Thyroid gland (tissue), 4 donors: ENCODE measurements around the gene CETN3. TPM values are rescaled to one million over a fixed set of nuclear protein-coding genes. Genes with fewer than 3 reads are reported as not detected.

Experiments
- DNase-seq, 2 donors: peaks; one replicate each; pipeline ENCODE4 v3.0.0-alpha.2; 2019
- H3K27ac ChIP-seq, 3 donors: fragments of 200-600 bp; sonication (generic); 1 replicate in 2 of 3; 2 replicates in 1 of 3; pipeline ENCODE4 v1.5.1; 2016 to 2019; ENCODE audit warnings: mild to moderate bottlenecking in 1 of 3, moderate library complexity in 1 of 3
- H3K27me3 ChIP-seq: fragments of 200-600 bp; sonication (generic); one replicate; pipeline ENCODE4 v1.5.1; 2019
- H3K36me3 ChIP-seq, 2 donors: fragments of 200-600 bp; sonication (generic); one replicate each; pipeline ENCODE4 v1.5.1; 2016 to 2019
- H3K4me1 ChIP-seq, 2 donors: fragments of 200-600 bp; sonication (generic); one replicate each; pipeline ENCODE4 v1.5.1; 2017 to 2019
- H3K4me3 ChIP-seq, 3 donors: fragments of 200-600 bp; sonication (generic); replicated peaks in 1 of 3; 1 replicate in 2 of 3; 2 replicates in 1 of 3; pipeline ENCODE4 v1.5.1; 2016; ENCODE audit warnings: mild to moderate bottlenecking in 1 of 3
- H3K9me3 ChIP-seq: fragments of 200-600 bp; sonication (generic); one replicate; pipeline ENCODE4 v1.5.1; 2017
- POLR2A ChIP-seq, 2 donors: fragments of 450-650 bp; IDR thresholded peaks; one replicate each; pipeline ENCODE4 v1.6.1; 2017; ENCODE audit warnings: antibody characterized with exemption in 2 of 2, mild to moderate bottlenecking in 2 of 2, moderate library complexity in 1 of 2
- WGBS, 2 donors: methylation state at CpG; one replicate each; pipeline ENCODE4 v1.1.5; 2017; 5-methylcytosine and 5-hydroxymethylcytosine counted together
- intact Hi-C: fragments of 100-400 bp; cut with DNase I; formaldehyde crosslinking; loops from one replicate; pipeline ENCODE4 v1.15.1; 2023
- total RNA-seq, 4 donors: library from RNA; depleted of rRNA; stranded (reverse); fragments of >200 nt; gene quantifications; one replicate each; pipeline ENCODE4 v1.2.3, GENCODE V29; 2016
- TF ChIP-seq, protein P1 (sequence below), 6 experiments: fragments of 200-600 bp in 3 of 6; fragments of 450-650 bp in 3 of 6; sonication (generic) in 3 of 6; IDR thresholded peaks; one replicate each; pipeline ENCODE4 v1.5.1; 2016 to 2019; ENCODE audit warnings: antibody characterized with exemption in 6 of 6, mild to moderate bottlenecking in 2 of 6, inconsistent platforms in 1 of 6, moderate library complexity in 1 of 6

CETN3 gene
- total RNA-seq, 4 donors from 2014 or later, result 8.4 to 17.3 (median 13.4) TPM

DNA sequence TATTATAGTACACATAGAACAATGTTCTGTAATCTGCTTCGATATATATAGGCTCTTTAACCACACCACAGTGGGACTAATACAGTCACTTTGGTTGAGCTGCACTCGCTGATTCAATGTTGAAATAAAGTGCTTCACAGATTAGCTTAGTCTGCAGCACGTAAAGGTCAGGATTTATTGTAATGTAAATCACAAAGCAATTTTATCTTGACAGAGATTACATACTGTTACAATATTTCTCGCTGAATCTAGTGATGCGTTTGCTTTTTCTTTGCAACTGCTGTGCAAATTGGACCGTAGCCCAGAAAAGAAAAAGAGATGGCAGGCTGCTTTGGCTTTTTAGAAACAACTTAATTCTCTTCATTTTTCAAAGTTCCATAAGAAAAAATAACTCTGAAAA, 52.9 kb downstream of the CETN3 start:
- Histone ChIP-seq H3K9me3 (no peaks in the 10 kb centered on the region), H3K27me3 (no peaks in the 10 kb centered on the region), H3K27ac (no peak overlapping the region), H3K4me3 (no peak overlapping the region), H3K36me3 (no peaks in the 10 kb centered on the region), H3K4me1 (peaks cover 0 to 4% of the 10 kb centered on the region in 2 donors)
- intact Hi-C loops, result no loop called here
- DNase-seq, result no peak
- TF ChIP-seq, protein P1, sequence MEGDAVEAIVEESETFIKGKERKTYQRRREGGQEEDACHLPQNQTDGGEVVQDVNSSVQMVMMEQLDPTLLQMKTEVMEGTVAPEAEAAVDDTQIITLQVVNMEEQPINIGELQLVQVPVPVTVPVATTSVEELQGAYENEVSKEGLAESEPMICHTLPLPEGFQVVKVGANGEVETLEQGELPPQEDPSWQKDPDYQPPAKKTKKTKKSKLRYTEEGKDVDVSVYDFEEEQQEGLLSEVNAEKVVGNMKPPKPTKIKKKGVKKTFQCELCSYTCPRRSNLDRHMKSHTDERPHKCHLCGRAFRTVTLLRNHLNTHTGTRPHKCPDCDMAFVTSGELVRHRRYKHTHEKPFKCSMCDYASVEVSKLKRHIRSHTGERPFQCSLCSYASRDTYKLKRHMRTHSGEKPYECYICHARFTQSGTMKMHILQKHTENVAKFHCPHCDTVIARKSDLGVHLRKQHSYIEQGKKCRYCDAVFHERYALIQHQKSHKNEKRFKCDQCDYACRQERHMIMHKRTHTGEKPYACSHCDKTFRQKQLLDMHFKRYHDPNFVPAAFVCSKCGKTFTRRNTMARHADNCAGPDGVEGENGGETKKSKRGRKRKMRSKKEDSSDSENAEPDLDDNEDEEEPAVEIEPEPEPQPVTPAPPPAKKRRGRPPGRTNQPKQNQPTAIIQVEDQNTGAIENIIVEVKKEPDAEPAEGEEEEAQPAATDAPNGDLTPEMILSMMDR (IDR thresholded peaks at IDR 0.05), result no peak
- no peak for TF ChIP-seq POLR2A (IDR thresholded peaks at IDR 0.05)
- 46 to 52% methylated on average over 6 of the region's 6 CpGs for WGBS, 2 donors

DNA sequence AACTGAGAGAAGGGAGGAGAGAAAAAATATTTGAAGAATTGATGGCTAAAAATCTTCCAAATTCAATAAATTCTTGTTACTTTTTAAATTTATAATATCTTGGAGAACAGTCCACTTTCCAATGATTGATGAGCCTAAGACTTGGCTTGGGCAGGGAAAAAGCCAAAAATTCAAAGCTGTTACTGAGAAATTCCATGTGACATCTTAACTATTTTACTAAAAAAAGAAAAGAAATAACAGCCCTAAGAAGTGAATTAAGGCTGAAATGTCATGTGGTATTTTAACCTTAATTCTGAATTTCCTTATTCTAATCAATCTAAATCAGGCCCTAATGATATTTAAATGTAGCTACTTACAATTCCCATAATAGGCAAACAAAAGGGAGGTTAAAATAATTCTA, 53.4 kb downstream of the CETN3 start:
- intact Hi-C loops, result no loop called here
- H3K27me3 ChIP-seq, result no peaks in the 10 kb centered on the region
- TF ChIP-seq, protein P1 (IDR thresholded peaks at IDR 0.05), result no peak
- no peak for TF ChIP-seq POLR2A (IDR thresholded peaks at IDR 0.05)
- H3K27ac ChIP-seq, result no peak overlapping the region
- H3K4me3 ChIP-seq, result no peak overlapping the region
- H3K36me3 ChIP-seq, result no peaks in the 10 kb centered on the region
- H3K9me3 ChIP-seq, result no peaks in the 10 kb centered on the region
- peaks cover 0 to 4% of the 10 kb centered on the region in 2 donors for H3K4me1 ChIP-seq
- DNase-seq, result no peak

GRCh38 chr5:90355635-90356034, 53.9 kb downstream of the CETN3 start:
- TF ChIP-seq POLR2A (IDR thresholded peaks at IDR 0.05), result no peak
- TF ChIP-seq, protein P1 (IDR thresholded peaks at IDR 0.05), result no peak
- Histone ChIP-seq H3K27me3 (no peaks in the 10 kb centered on the region), H3K4me3 (no peak overlapping the region), H3K9me3 (no peaks in the 10 kb centered on the region), H3K4me1 (peaks cover 0 to 4% of the 10 kb centered on the region in 2 donors), H3K36me3 (no peaks in the 10 kb centered on the region), H3K27ac (no peak overlapping the region)
- intact Hi-C loops, result no loop called here
- DNase-seq, result no peak
- WGBS, 2 donors, result 91 to 96% methylated on average over 1 of the region's 1 CpG

DNA sequence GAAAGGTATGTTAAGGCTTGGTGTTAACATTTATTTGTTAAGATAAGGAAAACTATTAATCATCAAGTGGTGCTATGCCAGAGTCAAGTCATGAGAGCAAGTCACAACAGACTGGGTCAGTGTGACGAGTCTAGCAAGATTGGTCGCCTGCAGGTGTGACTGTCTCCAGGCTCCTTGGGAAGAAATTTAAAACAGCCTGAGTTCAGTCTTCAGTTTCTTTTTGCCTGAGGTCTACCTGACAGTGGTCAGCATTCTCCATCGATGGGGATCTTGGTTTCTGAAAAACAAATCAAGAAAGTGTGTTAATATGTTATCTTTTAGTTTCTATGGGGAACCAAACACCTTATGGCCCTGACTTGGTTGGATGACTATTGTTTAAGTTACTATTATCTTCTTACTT, 56.3 kb downstream of the CETN3 start:
- no peak overlapping the region for H3K4me3 ChIP-seq
- whole genome bisulfite sequencing, 2 donors, result 93 to 96% methylated on average over 3 of the region's 3 CpGs
- TF ChIP-seq, protein P1 (IDR thresholded peaks at IDR 0.05), result no peak
- no peak for TF ChIP-seq POLR2A (IDR thresholded peaks at IDR 0.05)
- no peaks in the 10 kb centered on the region for H3K9me3 ChIP-seq
- H3K4me1 ChIP-seq, result peaks cover 0 to 4% of the 10 kb centered on the region in 2 donors
- H3K27me3 ChIP-seq, result no peaks in the 10 kb centered on the region
- intact Hi-C loops, result no loop called here
- H3K27ac ChIP-seq, result no peak overlapping the region
- DNase-seq, result no peak
- H3K36me3 ChIP-seq, result no peaks in the 10 kb centered on the region

- intact Hi-C loops, result no loop called here
- Histone ChIP-seq H3K27ac (no peak overlapping the region), H3K4me1 (no peaks in the 10 kb centered on the region), H3K4me3 (no peak overlapping the region), H3K27me3 (no peaks in the 10 kb centered on the region), H3K36me3 (no peaks in the 10 kb centered on the region), H3K9me3 (no peaks in the 10 kb centered on the region)
- 78 to 87% methylated on average over 3 of the region's 3 CpGs for WGBS, 2 donors
- TF ChIP-seq, protein P1 (IDR thresholded peaks at IDR 0.05), result no peak
- TF ChIP-seq POLR2A (IDR thresholded peaks at IDR 0.05), result no peak
- no peak for DNase-seq
Observed at GRCh38 chr5:90351101-90351500, 58.5 kb downstream of the CETN3 start.
